Immature natural killer cell (primary cell): Measurements from ENCODE around the gene ANK2. TPM values are rescaled to one million over a fixed set of nuclear protein-coding genes. Genes with fewer than 3 reads are reported as not detected.

Source experiments
- DNase-seq, 3 donors: peaks; one replicate each; pipeline ENCODE4 v3.0.0; 2022; ENCODE audit warnings: mixed read lengths in 1 of 3
- H3K27ac Mint-ChIP-seq, 6 donors: one replicate each; pipeline ENCODE4 v1.8.0; 2020; ENCODE audit warnings: mixed read lengths in 6 of 6, mild to moderate bottlenecking in 5 of 6, inconsistent platforms in 4 of 6, moderate library complexity in 3 of 6
- H3K27me3 Mint-ChIP-seq, 3 donors: one replicate each; pipeline ENCODE4 v1.8.0; 2020 to 2021; ENCODE audit warnings: low read depth in 3 of 3, mild to moderate bottlenecking in 3 of 3, mixed read lengths in 3 of 3, moderate library complexity in 3 of 3, inconsistent platforms in 1 of 3
- H3K36me3 Mint-ChIP-seq, 3 donors: one replicate each; pipeline ENCODE4 v1.8.0; 2020; ENCODE audit warnings: mixed read lengths in 3 of 3, inconsistent platforms in 2 of 3, mild to moderate bottlenecking in 2 of 3
- H3K4me1 Mint-ChIP-seq, 2 donors: one replicate each; pipeline ENCODE4 v1.8.0; 2020; ENCODE audit warnings: inconsistent platforms in 2 of 2, mild to moderate bottlenecking in 2 of 2, mixed read lengths in 2 of 2, moderate library complexity in 1 of 2
- H3K4me3 Mint-ChIP-seq, 5 donors: one replicate each; pipeline ENCODE4 v1.8.0; 2020; ENCODE audit warnings: mild to moderate bottlenecking in 5 of 5, mixed read lengths in 5 of 5, inconsistent platforms in 3 of 5, moderate library complexity in 3 of 5
- H3K9me3 Mint-ChIP-seq, 6 donors: one replicate each; pipeline ENCODE4 v1.8.0; 2020; ENCODE audit warnings: mild to moderate bottlenecking in 6 of 6, mixed read lengths in 6 of 6, inconsistent platforms in 4 of 6, moderate library complexity in 3 of 6
- polyA plus RNA-seq, 3 donors: library from polyadenylated mRNA; unstranded; fragments of 300-500 nt; fragmentation: Illumina TruSeq; gene quantifications; one replicate each; pipeline ENCODE4 v1.2.3, GENCODE V29; 2021

ANK2 gene
- polyA plus RNA-seq, 3 donors from 2014 or later: not detected

- Mint-ChIP-seq H3K27ac (no peak overlapping the region), H3K27me3 (peaks cover 0 to 5% (median 0%) of the 10 kb centered on the region in 3 donors), H3K9me3 (peaks cover 0 to 8% (median 0%) of the 10 kb centered on the region in 6 donors), H3K36me3 (no peaks in the 10 kb centered on the region), H3K4me1 (no peaks in the 10 kb centered on the region), H3K4me3 (no peak overlapping the region)
- no peak for DNase-seq
Measured at GRCh38 chr4:113083346-113083745, 33.9 kb downstream of the ANK2 start.

GRCh38 chr4:113086172-113086695, 36.8 kb downstream of the ANK2 start:
- Mint-ChIP-seq H3K27ac (no peak overlapping the region), H3K4me3 (no peak overlapping the region), H3K9me3 (peaks cover 0 to 4% (median 0%) of the 10 kb centered on the region in 6 donors), H3K27me3 (peaks cover 0 to 5% (median 0%) of the 10 kb centered on the region in 3 donors), H3K4me1 (no peaks in the 10 kb centered on the region), H3K36me3 (no peaks in the 10 kb centered on the region)
- no peak for DNase-seq

- Mint-ChIP-seq H3K27ac (no peak overlapping the region), H3K36me3 (no peaks in the 10 kb centered on the region), H3K27me3 (peaks cover 0 to 5% (median 0%) of the 10 kb centered on the region in 3 donors), H3K4me1 (no peaks in the 10 kb centered on the region), H3K9me3 (peaks cover 0 to 4% (median 0%) of the 10 kb centered on the region in 6 donors), H3K4me3 (no peak overlapping the region)
- no peak for DNase-seq
Measured at GRCh38 chr4:113088050-113088449, 38.6 kb downstream of the ANK2 start.

GRCh38 chr4:113090954-113091353, 41.5 kb downstream of the ANK2 start:
- no peak for DNase-seq
- no peak overlapping the region for H3K27ac Mint-ChIP-seq
- H3K9me3 Mint-ChIP-seq: peaks cover 0 to 3% (median 0%) of the 10 kb centered on the region in 6 donors
- H3K27me3 Mint-ChIP-seq: peaks cover 2 to 3% (median 2%) of the 10 kb centered on the region in 3 donors
- H3K4me1 Mint-ChIP-seq: no peaks in the 10 kb centered on the region
- H3K36me3 Mint-ChIP-seq: no peaks in the 10 kb centered on the region
- no peak overlapping the region for H3K4me3 Mint-ChIP-seq

GRCh38 chr4:113094331-113094730, 44.9 kb downstream of the ANK2 start:
- no peak overlapping the region for H3K4me3 Mint-ChIP-seq
- no peaks in the 10 kb centered on the region for H3K4me1 Mint-ChIP-seq
- H3K27me3 Mint-ChIP-seq: peaks cover 0 to 2% (median 2%) of the 10 kb centered on the region in 3 donors
- H3K36me3 Mint-ChIP-seq: no peaks in the 10 kb centered on the region
- H3K9me3 Mint-ChIP-seq: peaks cover 0 to 5% (median 0%) of the 10 kb centered on the region in 6 donors
- no peak for DNase-seq
- H3K27ac Mint-ChIP-seq: no peak overlapping the region

- H3K4me3 Mint-ChIP-seq: no peak overlapping the region
Measured at GRCh38 chr4:113094802-113095201, 45.3 kb downstream of the ANK2 start.

GRCh38 chr4:113101669-113102068, 52.2 kb downstream of the ANK2 start:
- no peak overlapping the region for H3K27ac Mint-ChIP-seq
- H3K9me3 Mint-ChIP-seq: peaks cover 0 to 21% (median 4%) of the 10 kb centered on the region in 6 donors
- no peaks in the 10 kb centered on the region for H3K4me1 Mint-ChIP-seq
- H3K4me3 Mint-ChIP-seq: no peak overlapping the region
- no peak for DNase-seq
- H3K27me3 Mint-ChIP-seq: peaks cover 0 to 1% (median 0%) of the 10 kb centered on the region in 3 donors
- no peaks in the 10 kb centered on the region for H3K36me3 Mint-ChIP-seq

More at GRCh38 chr4:113094802-113095201, 45.3 kb downstream of the ANK2 start:
- no peaks in the 10 kb centered on the region for H3K4me1 Mint-ChIP-seq
- H3K9me3 Mint-ChIP-seq: peaks cover 0 to 5% (median 0%) of the 10 kb centered on the region in 6 donors
- H3K36me3 Mint-ChIP-seq: no peaks in the 10 kb centered on the region
- no peak overlapping the region for H3K27ac Mint-ChIP-seq
- peaks cover 0 to 2% (median 2%) of the 10 kb centered on the region in 3 donors for H3K27me3 Mint-ChIP-seq
- DNase-seq: no peak

- Mint-ChIP-seq H3K36me3 (no peaks in the 10 kb centered on the region), H3K4me1 (no peaks in the 10 kb centered on the region), H3K27me3 (peaks cover 0 to 1% (median 0%) of the 10 kb centered on the region in 3 donors), H3K9me3 (peaks cover 0 to 21% (median 4%) of the 10 kb centered on the region in 6 donors), H3K27ac (no peak overlapping the region), H3K4me3 (no peak overlapping the region)
- DNase-seq: no peak
Measured at GRCh38 chr4:113103556-113103955, 54.1 kb downstream of the ANK2 start.

- Mint-ChIP-seq H3K4me1 (no peaks in the 10 kb centered on the region), H3K27ac (no peak overlapping the region), H3K9me3 (peaks cover 0 to 15% (median 4%) of the 10 kb centered on the region in 6 donors), H3K27me3 (peaks cover 0 to 1% (median 0%) of the 10 kb centered on the region in 3 donors), H3K36me3 (no peaks in the 10 kb centered on the region), H3K4me3 (no peak overlapping the region)
- DNase-seq: no peak
Measured at GRCh38 chr4:113106108-113106507, 56.7 kb downstream of the ANK2 start.

GRCh38 chr4:113109106-113109718, 59.8 kb downstream of the ANK2 start:
- H3K4me3 Mint-ChIP-seq: no peak overlapping the region
- H3K36me3 Mint-ChIP-seq: no peaks in the 10 kb centered on the region
- no peaks in the 10 kb centered on the region for H3K4me1 Mint-ChIP-seq
- peaks cover 0 to 1% (median 0%) of the 10 kb centered on the region in 3 donors for H3K27me3 Mint-ChIP-seq
- H3K9me3 Mint-ChIP-seq: peaks cover 0 to 3% (median 0%) of the 10 kb centered on the region in 6 donors
- no peak overlapping the region for H3K27ac Mint-ChIP-seq
- no peak for DNase-seq

GRCh38 chr4:113112338-113112978, 63.0 kb downstream of the ANK2 start:
- Mint-ChIP-seq H3K27me3 (peaks cover 0 to 3% (median 0%) of the 10 kb centered on the region in 3 donors), H3K36me3 (no peaks in the 10 kb centered on the region), H3K9me3 (peaks cover 0 to 5% (median 2%) of the 10 kb centered on the region in 6 donors), H3K4me1 (no peaks in the 10 kb centered on the region), H3K4me3 (no peak overlapping the region), H3K27ac (no peak overlapping the region)
- DNase-seq: no peak

GRCh38 chr4:113113151-113113550, 63.7 kb downstream of the ANK2 start:
- Mint-ChIP-seq H3K36me3 (no peaks in the 10 kb centered on the region), H3K4me1 (no peaks in the 10 kb centered on the region), H3K27me3 (peaks cover 0 to 3% (median 0%) of the 10 kb centered on the region in 3 donors), H3K9me3 (peaks cover 0 to 5% (median 2%) of the 10 kb centered on the region in 6 donors), H3K27ac (no peak overlapping the region), H3K4me3 (no peak overlapping the region)
- no peak for DNase-seq

- no peaks in the 10 kb centered on the region for H3K4me1 Mint-ChIP-seq
- H3K9me3 Mint-ChIP-seq: peaks cover 0 to 5% (median 1%) of the 10 kb centered on the region in 6 donors
- no peak for DNase-seq
- no peak overlapping the region for H3K4me3 Mint-ChIP-seq
- no peak overlapping the region for H3K27ac Mint-ChIP-seq
- H3K27me3 Mint-ChIP-seq: peaks cover 0 to 3% (median 0%) of the 10 kb centered on the region in 3 donors
- H3K36me3 Mint-ChIP-seq: no peaks in the 10 kb centered on the region
Measured at GRCh38 chr4:113114884-113115283, 65.4 kb downstream of the ANK2 start.
